ENCODE measurements around the gene FAAH2. TPM values are rescaled to one million over a fixed set of nuclear protein-coding genes. Genes with fewer than 3 reads are reported as not detected.
"Not testable (repeated sequence)": the region's sequence is repeated elsewhere in the genome, so short reads cannot be mapped to it uniquely, and the experiment has no call there.

Gene FAAH2
- total and polyA plus RNA-seq, 4 donors = 0.52 to 1.7 TPM; not detected in 2

- DNase-seq (no peak), ATAC-seq (ENCODE audit: low FRiP score) (no peak)
- H3K4me3 ChIP-seq (ENCODE audit: low read length in 2 of 2) = no peak overlapping the region
- H3K36me3 ChIP-seq (ENCODE audit: control insufficient read depth in 1 of 2, insufficient read depth in 2 of 2, low read length in 1 of 2) = no peaks in the 10 kb centered on the region
- H3K27me3 ChIP-seq (ENCODE audit: control insufficient read depth in 1 of 2, insufficient read depth in 2 of 2, low read length in 1 of 2) = no peaks in the 10 kb centered on the region
- peaks cover 2% of the 10 kb centered on the region for H3K9me3 ChIP-seq (ENCODE audit: control insufficient read depth, low read length)
- 27 to 62% methylated on average over 1 of the region's 1 CpG for WGBS, 2 donors
- no peaks in the 10 kb centered on the region for H3K4me1 ChIP-seq (ENCODE audit: control insufficient read depth in 1 of 2, insufficient read depth in 2 of 2, low read length in 2 of 2)
- H3K27ac ChIP-seq (ENCODE audit: low read depth in 1 of 2, low read length in 2 of 2) = no peak overlapping the region
- intact Hi-C loops (cut with DNase I) = no loop called here
These were observed 77.6 kb downstream of the FAAH2 start for GRCh38 chrX:57364145-57364544.

- H3K9me3 ChIP-seq (ENCODE audit: control insufficient read depth, low read length) = peaks cover 2% of the 10 kb centered on the region
- ATAC-seq (ENCODE audit: low FRiP score) = no peak
- DNase-seq = no peak
- H3K36me3 ChIP-seq (ENCODE audit: control insufficient read depth in 1 of 2, insufficient read depth in 2 of 2, low read length in 1 of 2) = no peaks in the 10 kb centered on the region
- 71 to 83% methylated on average over 4 of the region's 4 CpGs for WGBS, 2 donors
- intact Hi-C loops (cut with DNase I) = no loop called here
- H3K27ac ChIP-seq (ENCODE audit: low read depth in 1 of 2, low read length in 2 of 2) = no peak overlapping the region
- H3K4me3 ChIP-seq (ENCODE audit: low read length in 2 of 2) = no peak overlapping the region
- no peaks in the 10 kb centered on the region for H3K27me3 ChIP-seq (ENCODE audit: control insufficient read depth in 1 of 2, insufficient read depth in 2 of 2, low read length in 1 of 2)
- no peaks in the 10 kb centered on the region for H3K4me1 ChIP-seq (ENCODE audit: control insufficient read depth in 1 of 2, insufficient read depth in 2 of 2, low read length in 2 of 2)
These were observed 79.9 kb downstream of the FAAH2 start for GRCh38 chrX:57366430-57366829.

GRCh38 chrX:57367649-57368048, 81.1 kb downstream of the FAAH2 start:
- WGBS, 2 donors = 14 to 15% methylated on average over 1 of the region's 1 CpG
- intact Hi-C loops (cut with DNase I) = no loop called here
- peaks cover 2% of the 10 kb centered on the region for H3K9me3 ChIP-seq (ENCODE audit: control insufficient read depth, low read length)
- no peak overlapping the region for H3K4me3 ChIP-seq (ENCODE audit: low read length in 2 of 2)
- no peaks in the 10 kb centered on the region for H3K4me1 ChIP-seq (ENCODE audit: control insufficient read depth in 1 of 2, insufficient read depth in 2 of 2, low read length in 2 of 2)
- H3K27ac ChIP-seq (ENCODE audit: low read depth in 1 of 2, low read length in 2 of 2) = no peak overlapping the region
- no peaks in the 10 kb centered on the region for H3K36me3 ChIP-seq (ENCODE audit: control insufficient read depth in 1 of 2, insufficient read depth in 2 of 2, low read length in 1 of 2)
- no peaks in the 10 kb centered on the region for H3K27me3 ChIP-seq (ENCODE audit: control insufficient read depth in 1 of 2, insufficient read depth in 2 of 2, low read length in 1 of 2)
- ATAC-seq (ENCODE audit: low FRiP score) (no peak), DNase-seq (no peak)

- H3K27me3 ChIP-seq (ENCODE audit: control insufficient read depth in 1 of 2, insufficient read depth in 2 of 2, low read length in 1 of 2) = no peaks in the 10 kb centered on the region
- no peak overlapping the region for H3K27ac ChIP-seq (ENCODE audit: low read depth in 1 of 2, low read length in 2 of 2)
- peaks cover 2% of the 10 kb centered on the region for H3K9me3 ChIP-seq (ENCODE audit: control insufficient read depth, low read length)
- DNase-seq = no peak
- intact Hi-C loops (cut with DNase I) = no loop called here
- H3K36me3 ChIP-seq (ENCODE audit: control insufficient read depth in 1 of 2, insufficient read depth in 2 of 2, low read length in 1 of 2) = no peaks in the 10 kb centered on the region
- no peak overlapping the region for H3K4me3 ChIP-seq (ENCODE audit: low read length in 2 of 2)
- ATAC-seq (ENCODE audit: low FRiP score) = no peak
- no peaks in the 10 kb centered on the region for H3K4me1 ChIP-seq (ENCODE audit: control insufficient read depth in 1 of 2, insufficient read depth in 2 of 2, low read length in 2 of 2)
- 53 to 82% methylated on average over 1 of the region's 1 CpG for WGBS, 2 donors
These were observed 81.7 kb downstream of the FAAH2 start for GRCh38 chrX:57368158-57368557.

GRCh38 chrX:57379296-57379695, 92.8 kb downstream of the FAAH2 start:
- Histone ChIP-seq H3K9me3 (ENCODE audit: control insufficient read depth, low read length) (no peaks in the 10 kb centered on the region), H3K27me3 (ENCODE audit: control insufficient read depth in 1 of 2, insufficient read depth in 2 of 2, low read length in 1 of 2) (no peaks in the 10 kb centered on the region), H3K4me3 (ENCODE audit: low read length in 2 of 2) (no peak overlapping the region), H3K4me1 (ENCODE audit: control insufficient read depth in 1 of 2, insufficient read depth in 2 of 2, low read length in 2 of 2) (no peaks in the 10 kb centered on the region), H3K36me3 (ENCODE audit: control insufficient read depth in 1 of 2, insufficient read depth in 2 of 2, low read length in 1 of 2) (no peaks in the 10 kb centered on the region), H3K27ac (ENCODE audit: low read depth in 1 of 2, low read length in 2 of 2) (no peak overlapping the region)
- no peak for DNase-seq
- no peak for ATAC-seq (ENCODE audit: low FRiP score)
- WGBS, 2 donors = 71 to 72% methylated on average over 4 of the region's 4 CpGs
- intact Hi-C loops (cut with DNase I) = no loop called here

GRCh38 chrX:57380026-57380796, 93.7 kb downstream of the FAAH2 start:
- no peaks in the 10 kb centered on the region for H3K36me3 ChIP-seq (ENCODE audit: control insufficient read depth in 1 of 2, insufficient read depth in 2 of 2, low read length in 1 of 2)
- no peak overlapping the region for H3K27ac ChIP-seq (ENCODE audit: low read depth in 1 of 2, low read length in 2 of 2)
- H3K4me3 ChIP-seq (ENCODE audit: low read length in 2 of 2) = no peak overlapping the region
- DNase-seq (no peak), ATAC-seq (ENCODE audit: low FRiP score) (no peak)
- intact Hi-C loops (cut with DNase I) = no loop called here
- WGBS, 2 donors = 77 to 90% methylated on average over 3 of the region's 3 CpGs
- no peaks in the 10 kb centered on the region for H3K9me3 ChIP-seq (ENCODE audit: control insufficient read depth, low read length)
- H3K27me3 ChIP-seq (ENCODE audit: control insufficient read depth in 1 of 2, insufficient read depth in 2 of 2, low read length in 1 of 2) = no peaks in the 10 kb centered on the region
- H3K4me1 ChIP-seq (ENCODE audit: control insufficient read depth in 1 of 2, insufficient read depth in 2 of 2, low read length in 2 of 2) = no peaks in the 10 kb centered on the region

- DNase-seq; ATAC-seq (ENCODE audit: low FRiP score); H3K27me3 ChIP-seq (ENCODE audit: control insufficient read depth in 1 of 2, insufficient read depth in 2 of 2, low read length in 1 of 2); intact Hi-C loops (cut with DNase I); H3K4me1 ChIP-seq (ENCODE audit: control insufficient read depth in 1 of 2, insufficient read depth in 2 of 2, low read length in 2 of 2); H3K4me3 ChIP-seq (ENCODE audit: low read length in 2 of 2); H3K9me3 ChIP-seq (ENCODE audit: control insufficient read depth, low read length); H3K36me3 ChIP-seq (ENCODE audit: control insufficient read depth in 1 of 2, insufficient read depth in 2 of 2, low read length in 1 of 2); H3K27ac ChIP-seq (ENCODE audit: low read depth in 1 of 2, low read length in 2 of 2): not testable (repeated sequence)
- 85 to 92% methylated on average over 7 of the region's 7 CpGs for WGBS, 2 donors
These were observed 107.7 kb downstream of the FAAH2 start for GRCh38 chrX:57394162-57394561.

- DNase-seq; ATAC-seq (ENCODE audit: low FRiP score); H3K4me1 ChIP-seq (ENCODE audit: control insufficient read depth in 1 of 2, insufficient read depth in 2 of 2, low read length in 2 of 2); H3K9me3 ChIP-seq (ENCODE audit: control insufficient read depth, low read length); H3K27ac ChIP-seq (ENCODE audit: low read depth in 1 of 2, low read length in 2 of 2); intact Hi-C loops (cut with DNase I); H3K4me3 ChIP-seq (ENCODE audit: low read length in 2 of 2); H3K36me3 ChIP-seq (ENCODE audit: control insufficient read depth in 1 of 2, insufficient read depth in 2 of 2, low read length in 1 of 2); H3K27me3 ChIP-seq (ENCODE audit: control insufficient read depth in 1 of 2, insufficient read depth in 2 of 2, low read length in 1 of 2): not testable (repeated sequence)
- WGBS, 2 donors = 63 to 85% methylated on average over 5 of the region's 5 CpGs
These were observed 116.7 kb downstream of the FAAH2 start for GRCh38 chrX:57403191-57403590.

GRCh38 chrX:57406149-57406548, 119.6 kb downstream of the FAAH2 start:
- ATAC-seq (ENCODE audit: low FRiP score) (no peak), DNase-seq (no peak)
- WGBS, 2 donors = 40 to 42% methylated on average over 5 of the region's 5 CpGs
- peaks cover 7% of the 10 kb centered on the region for H3K9me3 ChIP-seq (ENCODE audit: control insufficient read depth, low read length)
- no peaks in the 10 kb centered on the region for H3K4me1 ChIP-seq (ENCODE audit: control insufficient read depth in 1 of 2, insufficient read depth in 2 of 2, low read length in 2 of 2)
- no peaks in the 10 kb centered on the region for H3K36me3 ChIP-seq (ENCODE audit: control insufficient read depth in 1 of 2, insufficient read depth in 2 of 2, low read length in 1 of 2)
- no peaks in the 10 kb centered on the region for H3K27me3 ChIP-seq (ENCODE audit: control insufficient read depth in 1 of 2, insufficient read depth in 2 of 2, low read length in 1 of 2)
- H3K4me3 ChIP-seq (ENCODE audit: low read length in 2 of 2) = no peak overlapping the region
- H3K27ac ChIP-seq (ENCODE audit: low read depth in 1 of 2, low read length in 2 of 2) = no peak overlapping the region
- intact Hi-C loops (cut with DNase I) = no loop called here
